Stimulated activated CD4-positive, alpha-beta T cell treated with anti-CD3 and anti-CD28 coated beads, Interleukin-2, amount 100 ng/mL, for 4 hours (primary cell): ENCODE measurements around the gene TUBGCP2.
"Not testable (repeated sequence)": the region's sequence is repeated elsewhere in the genome, so short reads cannot be mapped to it uniquely, and the experiment has no call there.

Experiments
- DNase-seq: peaks from one replicate; pipeline ENCODE4 v3.0.0-alpha.2; 2020; ENCODE audit warnings: low read depth

TUBGCP2 gene

GRCh38 chr10:133245439-133246235 is 63.0 kb downstream of the TUBGCP2 start:
- no peak for DNase-seq

DNA sequence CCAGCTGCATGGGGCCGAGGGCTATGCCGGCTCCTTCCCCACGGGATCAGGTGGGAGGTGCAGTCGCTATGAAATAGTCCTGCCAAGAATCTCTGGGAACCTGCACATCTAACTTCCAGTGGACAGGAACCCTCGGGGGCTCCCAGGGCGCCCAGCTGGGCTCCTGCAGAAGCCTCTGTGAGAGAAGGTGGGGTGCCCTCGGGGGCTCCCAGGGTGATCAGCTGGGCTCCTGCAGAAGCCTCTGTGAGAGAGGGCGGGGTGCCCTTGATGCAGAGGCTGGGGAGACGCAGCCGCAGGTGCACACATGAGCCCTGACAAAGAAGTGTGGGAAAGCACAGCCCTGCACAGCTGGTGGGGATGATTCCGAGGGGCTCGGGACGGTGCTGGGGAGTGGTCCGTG is 65.1 kb downstream of the TUBGCP2 start:
- no peak for DNase-seq

GRCh38 chr10:133242611-133243356 is 65.9 kb downstream of the TUBGCP2 start:
- no peak for DNase-seq

DNA sequence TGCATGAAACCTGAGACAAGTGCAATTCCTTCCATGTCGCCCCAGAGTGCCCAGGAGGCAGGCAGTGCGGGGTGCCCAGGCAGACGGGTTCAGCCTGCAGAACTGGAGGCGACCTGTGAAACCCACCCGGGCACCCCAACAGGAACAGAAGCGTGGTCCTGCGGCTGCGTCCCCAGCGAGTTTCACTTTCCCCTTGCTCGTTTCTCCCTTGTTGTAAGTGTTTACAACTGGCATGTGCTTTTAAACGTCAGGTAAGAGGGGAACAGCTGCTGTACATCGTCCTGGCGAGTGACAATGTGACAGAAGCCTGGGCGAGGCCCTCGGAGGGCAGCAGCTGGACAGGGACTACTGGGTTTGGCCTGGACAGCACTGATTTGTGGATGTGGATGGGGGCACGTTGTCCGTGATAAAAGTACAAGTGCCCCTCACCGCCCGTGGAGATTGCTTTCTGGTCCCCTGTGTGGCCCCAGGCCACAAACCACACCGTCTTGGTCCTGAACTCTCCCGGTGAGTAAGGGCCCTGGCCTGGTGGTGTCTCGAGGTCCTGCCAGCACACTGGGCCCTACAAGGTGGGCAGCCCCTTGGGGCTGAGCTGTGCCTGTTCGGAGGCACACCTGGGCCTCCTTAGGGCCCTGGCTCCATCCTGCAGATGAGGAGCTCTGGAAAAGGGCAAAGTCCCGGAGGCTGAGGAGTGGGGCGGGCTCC is 67.0 kb downstream of the TUBGCP2 start:
- no peak for DNase-seq

GRCh38 chr10:133239990-133240389 is 68.7 kb downstream of the TUBGCP2 start:
- DNase-seq, result no peak

- no peak for DNase-seq
Observed at GRCh38 chr10:133238466-133238804, 70.2 kb downstream of the TUBGCP2 start.

DNA sequence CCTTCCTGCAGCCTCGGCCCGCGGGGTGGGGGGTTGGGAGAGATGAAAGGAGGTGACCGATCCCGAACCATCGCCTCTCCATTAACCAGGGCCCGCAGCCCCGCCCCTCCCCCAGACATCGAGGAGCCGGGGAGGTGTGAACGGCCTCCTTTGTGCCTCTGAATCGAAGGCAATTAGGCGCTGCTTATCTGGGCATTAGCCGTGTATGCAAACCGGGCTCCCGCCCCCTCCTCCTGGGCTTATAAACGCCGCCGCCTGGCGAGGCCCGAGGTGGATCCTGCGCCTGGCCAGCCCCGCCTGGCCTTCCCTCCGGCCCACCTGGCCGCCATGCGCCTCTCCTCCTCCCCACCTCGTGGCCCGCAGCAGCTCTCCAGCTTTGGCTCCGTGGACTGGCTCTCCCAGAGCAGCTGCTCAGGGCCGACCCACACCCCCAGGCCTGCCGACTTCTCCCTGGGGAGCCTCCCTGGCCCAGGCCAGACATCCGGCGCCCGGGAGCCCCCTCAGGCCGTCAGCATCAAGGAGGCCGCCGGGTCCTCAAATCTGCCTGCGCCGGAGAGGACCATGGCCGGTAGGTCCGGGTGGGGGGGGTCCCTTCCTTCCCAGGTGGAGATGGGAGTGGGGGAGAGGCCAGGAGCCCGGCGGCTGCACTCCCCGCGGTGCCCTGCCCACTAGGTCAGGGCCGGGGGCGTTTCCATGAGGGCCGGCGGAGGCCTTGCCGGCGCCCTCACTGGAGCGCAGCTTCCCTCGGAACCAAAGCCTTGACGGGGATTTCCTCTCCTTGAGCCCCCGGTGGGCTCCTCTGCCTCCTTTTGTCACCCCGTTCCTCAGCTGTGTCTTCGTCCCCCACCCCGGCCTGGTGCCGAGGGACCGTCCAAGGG is 70.8 kb downstream of the TUBGCP2 start, which contains the start of gene VENTX:
Gene VENTX, plus strand, starts transcription at position 268 of the 878 bp plus-strand sequence. Its CDS starts 60 bp downstream, at position 328.
- DNase-seq, result no peak

- DNase-seq, result no peak
Observed at GRCh38 chr10:133237241-133237587, 71.5 kb downstream of the TUBGCP2 start.

DNA sequence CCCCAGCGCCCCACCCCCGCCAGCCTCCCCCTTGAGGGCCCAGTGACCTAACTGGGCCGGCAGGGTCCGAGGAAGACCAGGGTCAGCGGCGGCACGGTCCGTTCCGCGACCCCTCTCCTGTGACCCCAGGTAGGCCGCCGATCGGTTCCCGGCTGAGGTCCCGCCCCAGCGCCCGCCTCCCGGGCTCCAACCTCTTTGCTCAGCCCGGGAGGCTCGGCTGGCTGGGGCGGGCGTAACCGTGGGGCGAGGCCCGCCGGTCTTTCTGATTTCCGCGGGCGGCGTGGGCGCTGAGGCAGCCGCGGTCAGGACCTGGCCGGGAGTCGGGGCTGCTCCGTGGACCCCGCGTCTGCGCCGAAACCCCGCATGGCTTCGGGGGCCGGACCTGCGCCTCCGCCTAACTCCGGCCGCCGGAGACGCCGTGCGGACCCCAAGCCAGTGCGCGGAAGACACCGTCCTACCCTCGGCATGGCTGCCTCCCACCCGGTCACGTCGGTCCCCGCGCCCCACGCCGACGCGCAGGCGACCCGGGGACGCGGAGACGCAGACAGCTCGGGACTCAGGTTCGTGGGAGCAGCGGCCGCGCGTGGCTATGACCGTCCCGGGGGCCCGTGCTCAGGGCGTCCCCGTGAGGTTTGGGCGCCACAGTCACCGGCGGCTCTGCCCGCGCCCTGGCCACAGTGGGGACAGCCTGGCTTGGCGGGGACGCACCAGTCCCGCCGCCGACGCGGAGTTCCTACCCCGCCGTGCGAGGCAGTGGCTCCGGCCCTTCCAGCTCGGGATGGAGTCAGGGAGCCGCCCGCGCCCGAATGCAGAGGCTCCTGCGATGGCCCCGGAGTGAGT is 72.1 kb downstream of the TUBGCP2 start:
- no peak for DNase-seq

DNA sequence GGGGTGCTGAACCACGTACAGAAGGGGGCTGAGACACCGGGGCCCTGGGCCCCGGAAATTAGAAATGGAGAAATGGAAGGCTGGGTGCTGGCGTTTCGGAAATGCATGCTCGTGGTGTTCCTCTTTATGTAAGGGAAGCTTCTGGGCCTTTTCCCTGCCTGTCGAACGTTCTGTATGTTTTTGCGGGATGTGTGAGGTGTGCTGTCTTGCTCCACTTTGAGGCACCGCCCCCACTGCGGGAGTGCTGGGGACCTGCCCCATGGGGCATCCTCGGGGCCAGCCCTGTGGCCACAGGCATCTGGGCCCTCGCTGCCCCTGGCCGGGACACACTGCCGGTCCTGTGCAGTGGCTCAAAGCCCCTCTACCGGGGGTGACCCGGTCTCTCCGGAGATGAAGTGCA is 72.7 kb downstream of the TUBGCP2 start:
- DNase-seq, result no peak

DNA sequence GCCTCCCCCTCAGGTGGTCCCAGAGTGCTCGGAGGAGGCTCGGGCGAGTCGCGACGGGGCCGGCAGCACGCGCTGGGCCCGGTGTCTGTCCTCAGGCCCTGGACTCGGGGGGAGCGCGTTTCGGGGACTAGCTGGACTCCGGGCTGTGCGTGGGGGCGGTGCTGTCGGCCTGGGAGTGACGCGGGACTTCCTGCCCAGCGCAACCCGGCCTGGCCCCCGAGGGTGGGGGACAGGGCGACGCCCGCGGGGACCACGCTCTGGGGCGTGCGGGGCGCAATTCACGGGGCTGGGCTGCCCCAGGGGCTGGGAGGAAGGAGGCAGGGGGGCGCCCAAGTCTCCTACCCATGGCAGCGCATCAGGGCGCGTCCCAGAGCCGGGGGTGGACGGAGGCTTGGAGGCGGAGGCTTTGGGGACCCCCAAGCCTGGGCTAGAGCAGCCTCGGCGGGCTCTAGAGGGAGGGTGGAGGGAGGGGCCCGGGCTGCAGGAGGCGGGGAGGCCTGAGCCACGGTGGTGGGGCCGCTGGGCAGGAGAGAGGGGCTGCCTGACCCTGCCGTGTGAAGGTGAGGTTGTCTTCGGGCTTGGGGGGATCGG is 73.3 kb downstream of the TUBGCP2 start:
- DNase-seq, result no peak

DNA sequence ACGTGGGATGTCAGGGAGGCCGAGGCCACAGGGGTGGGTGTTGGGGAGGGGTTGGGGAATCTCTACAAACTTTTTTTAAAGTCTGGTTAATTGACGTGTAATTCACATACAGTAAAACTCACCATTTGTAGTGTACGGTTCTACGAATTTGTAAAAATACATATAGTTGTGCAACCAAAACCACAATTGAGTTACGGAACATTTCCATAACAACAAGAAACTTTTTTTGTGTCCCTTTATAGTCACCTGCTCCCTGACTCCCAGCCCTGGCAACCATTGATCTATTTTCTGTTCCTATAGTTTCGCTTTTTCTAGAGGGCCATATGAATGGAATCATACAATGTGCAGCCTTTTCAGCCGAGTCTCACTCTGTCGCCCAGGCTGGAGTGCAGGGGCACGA is 73.9 kb downstream of the TUBGCP2 start:
- DNase-seq, result not testable (repeated sequence)

GRCh38 chr10:133231946-133232574 is 76.6 kb downstream of the TUBGCP2 start:
- no peak for DNase-seq

GRCh38 chr10:133231244-133231945 is 77.3 kb downstream of the TUBGCP2 start:
- DNase-seq, result no peak

DNA sequence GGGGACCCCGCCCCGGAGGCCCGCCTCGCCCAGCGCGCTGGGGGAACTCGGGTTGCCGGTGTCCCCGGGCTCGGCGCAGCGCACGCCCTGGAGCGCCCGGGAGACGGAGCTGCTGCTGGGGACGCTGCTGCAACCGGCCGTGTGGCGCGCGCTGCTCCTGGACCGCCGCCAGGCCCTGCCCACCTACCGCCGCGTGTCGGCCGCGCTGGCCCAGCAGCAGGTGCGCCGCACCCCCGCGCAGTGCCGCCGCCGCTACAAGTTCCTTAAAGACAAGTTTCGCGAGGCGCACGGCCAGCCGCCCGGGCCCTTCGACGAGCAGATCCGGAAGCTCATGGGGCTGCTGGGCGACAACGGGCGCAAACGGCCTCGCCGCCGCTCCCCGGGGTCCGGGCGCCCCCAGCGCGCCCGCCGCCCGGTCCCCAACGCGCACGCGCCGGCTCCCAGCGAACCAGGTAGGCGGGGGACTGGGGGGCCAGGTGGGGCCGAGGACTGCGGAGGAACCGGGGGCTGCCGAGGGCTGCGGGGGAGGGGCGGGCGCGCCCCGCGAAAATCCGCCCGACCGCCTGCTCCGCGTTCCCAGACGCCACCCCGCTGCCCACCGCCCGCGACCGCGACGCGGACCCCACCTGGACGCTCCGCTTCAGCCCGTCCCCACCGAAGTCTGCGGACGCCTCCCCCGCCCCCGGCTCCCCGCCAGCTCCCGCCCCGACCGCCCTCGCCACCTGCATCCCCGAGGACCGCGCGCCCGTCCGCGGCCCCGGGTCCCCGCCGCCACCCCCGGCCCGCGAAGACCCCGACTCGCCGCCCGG is 78.1 kb downstream of the TUBGCP2 start:
- no peak for DNase-seq

DNA sequence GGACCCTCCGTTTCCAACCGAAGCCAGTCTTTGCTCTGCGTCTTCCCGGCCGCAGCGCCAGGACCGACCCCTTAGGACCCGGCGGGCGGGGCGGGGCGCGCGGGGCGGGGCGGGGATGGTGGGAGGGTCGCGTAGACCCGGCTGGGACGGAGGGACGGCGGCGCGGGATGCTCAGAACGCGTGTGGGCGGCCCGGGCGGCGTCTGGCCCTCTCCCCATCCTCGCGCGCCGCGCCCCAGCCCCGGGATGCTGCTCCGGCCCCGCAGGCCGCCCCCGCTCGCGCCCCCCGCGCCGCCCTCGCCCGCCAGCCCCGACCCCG is 78.7 kb downstream of the TUBGCP2 start, which contains the start of gene UTF1:
Gene UTF1, plus strand, starts transcription at position 174 of the 318 bp plus-strand sequence. Its CDS starts 72 bp downstream, at position 246.
- no peak for DNase-seq

GRCh38 chr10:133229265-133230043 is 79.2 kb downstream of the TUBGCP2 start:
- DNase-seq, result no peak
